Astrocyte of the spinal cord (primary cell): ENCODE data around the gene SMG1.

Experiments used
- DNase-seq: peaks from one replicate; pipeline ENCODE4 v3.0.0; 2011; ENCODE audit warnings: low read depth, low spot score
- H3K4me3 ChIP-seq: 2 replicates; pipeline ENCODE4 v1.5.1; 2011; ENCODE audit warnings: low read depth, mild to moderate bottlenecking, low read length, moderate library complexity
- in situ Hi-C: cut with HindIII; loops from 2 replicates; pipeline ENCODE4 v1.10.0; 2017; ENCODE audit warnings: low sequenced_read_pairs
- TF ChIP-seq, protein P1 (sequence below): IDR thresholded peaks from 2 replicates; pipeline ENCODE4 v1.5.1; 2012; ENCODE audit warnings: low read depth, mild to moderate bottlenecking, low read length, inconsistent platforms

Gene SMG1

DNA sequence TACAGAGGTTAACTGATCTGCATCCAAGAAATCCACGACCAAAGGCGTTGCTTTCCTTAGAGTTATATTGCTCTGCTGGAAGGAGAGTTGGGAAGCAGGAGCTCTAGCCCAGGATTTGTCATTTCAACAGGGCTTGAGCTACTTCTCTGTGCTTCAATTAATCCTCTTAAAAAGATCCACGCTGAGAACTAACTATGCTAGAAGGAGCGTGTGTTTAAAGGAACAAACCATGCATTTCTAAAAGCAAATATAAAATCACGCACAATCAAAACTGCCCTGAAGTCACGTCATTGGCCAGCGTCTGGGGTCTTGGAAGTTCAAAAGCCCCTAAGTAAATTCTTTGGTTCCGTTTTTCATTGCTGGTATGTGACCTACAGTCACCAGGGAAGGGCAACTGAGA lies 125.9 kb downstream of the SMG1 start:
- H3K4me3 ChIP-seq = peak overlapping the region; percentile 93
- TF ChIP-seq, protein P1, sequence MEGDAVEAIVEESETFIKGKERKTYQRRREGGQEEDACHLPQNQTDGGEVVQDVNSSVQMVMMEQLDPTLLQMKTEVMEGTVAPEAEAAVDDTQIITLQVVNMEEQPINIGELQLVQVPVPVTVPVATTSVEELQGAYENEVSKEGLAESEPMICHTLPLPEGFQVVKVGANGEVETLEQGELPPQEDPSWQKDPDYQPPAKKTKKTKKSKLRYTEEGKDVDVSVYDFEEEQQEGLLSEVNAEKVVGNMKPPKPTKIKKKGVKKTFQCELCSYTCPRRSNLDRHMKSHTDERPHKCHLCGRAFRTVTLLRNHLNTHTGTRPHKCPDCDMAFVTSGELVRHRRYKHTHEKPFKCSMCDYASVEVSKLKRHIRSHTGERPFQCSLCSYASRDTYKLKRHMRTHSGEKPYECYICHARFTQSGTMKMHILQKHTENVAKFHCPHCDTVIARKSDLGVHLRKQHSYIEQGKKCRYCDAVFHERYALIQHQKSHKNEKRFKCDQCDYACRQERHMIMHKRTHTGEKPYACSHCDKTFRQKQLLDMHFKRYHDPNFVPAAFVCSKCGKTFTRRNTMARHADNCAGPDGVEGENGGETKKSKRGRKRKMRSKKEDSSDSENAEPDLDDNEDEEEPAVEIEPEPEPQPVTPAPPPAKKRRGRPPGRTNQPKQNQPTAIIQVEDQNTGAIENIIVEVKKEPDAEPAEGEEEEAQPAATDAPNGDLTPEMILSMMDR = no peak
- in situ Hi-C loops = no loop called here
- DNase-seq = no peak

DNA sequence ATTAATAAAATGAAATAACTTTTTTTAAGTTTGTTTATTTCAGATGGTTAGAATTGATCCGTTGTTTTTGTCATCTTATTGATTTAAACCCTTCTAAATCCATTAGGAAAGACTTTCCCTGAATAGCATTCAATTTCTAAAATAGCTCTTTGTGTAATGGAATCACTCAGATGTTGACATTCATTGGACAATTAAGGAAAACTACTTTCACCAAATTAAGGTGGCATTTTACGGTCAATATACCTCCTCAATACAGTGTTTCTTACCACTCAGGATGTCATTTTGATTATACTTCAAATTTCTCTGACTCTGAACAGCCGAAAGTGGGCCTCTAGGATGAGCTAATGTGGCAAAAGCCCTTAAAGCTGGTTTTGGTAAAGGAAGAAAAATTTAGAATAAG lies 126.7 kb downstream of the SMG1 start:
- TF ChIP-seq, protein P1 = no peak
- DNase-seq = no peak
- H3K4me3 ChIP-seq = peak overlapping the region; percentile 93
- in situ Hi-C loops = no loop called here

DNA sequence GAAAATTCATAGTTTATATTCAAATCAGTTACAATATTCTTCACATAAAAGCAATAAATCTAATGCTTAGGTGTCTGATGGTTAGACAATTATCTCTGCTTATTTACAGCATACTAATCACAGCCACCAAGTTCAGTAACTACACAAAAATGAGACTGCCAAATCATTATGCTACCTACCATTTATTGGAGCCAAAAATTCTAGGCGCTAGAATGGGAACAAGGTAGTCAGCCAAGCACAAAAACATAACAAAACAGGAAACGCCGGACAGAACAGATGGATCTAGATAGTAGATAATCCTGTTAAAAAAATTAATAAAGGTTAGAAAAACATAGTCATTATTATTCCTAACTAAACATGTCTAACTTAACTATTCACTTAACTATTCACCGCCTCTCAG lies 128.5 kb downstream of the SMG1 start:
- H3K4me3 ChIP-seq = no peak overlapping the region
- TF ChIP-seq, protein P1 = no peak
- DNase-seq = no peak
- in situ Hi-C loops = no loop called here

DNA sequence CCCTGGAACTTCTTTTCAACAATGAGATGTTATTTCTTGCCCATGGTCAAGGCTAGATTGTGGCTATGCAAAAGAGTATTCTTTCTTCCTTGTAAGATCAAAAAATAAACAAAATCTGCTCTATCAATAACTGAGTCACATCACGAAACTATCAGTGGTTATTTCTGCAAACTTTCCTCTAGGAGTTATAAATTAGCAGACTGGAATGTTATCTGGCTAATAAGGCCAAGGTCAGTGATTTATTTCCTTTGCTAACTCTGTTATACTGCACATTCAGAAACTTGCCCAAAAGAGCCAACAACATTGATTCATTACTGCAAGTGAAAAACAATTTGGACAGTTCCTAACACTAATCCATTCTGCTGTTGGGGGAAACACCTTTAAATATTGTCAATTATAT lies 129.8 kb downstream of the SMG1 start:
- TF ChIP-seq, protein P1 = no peak
- in situ Hi-C loops = no loop called here
- H3K4me3 ChIP-seq = no peak overlapping the region
- no peak for DNase-seq

DNA sequence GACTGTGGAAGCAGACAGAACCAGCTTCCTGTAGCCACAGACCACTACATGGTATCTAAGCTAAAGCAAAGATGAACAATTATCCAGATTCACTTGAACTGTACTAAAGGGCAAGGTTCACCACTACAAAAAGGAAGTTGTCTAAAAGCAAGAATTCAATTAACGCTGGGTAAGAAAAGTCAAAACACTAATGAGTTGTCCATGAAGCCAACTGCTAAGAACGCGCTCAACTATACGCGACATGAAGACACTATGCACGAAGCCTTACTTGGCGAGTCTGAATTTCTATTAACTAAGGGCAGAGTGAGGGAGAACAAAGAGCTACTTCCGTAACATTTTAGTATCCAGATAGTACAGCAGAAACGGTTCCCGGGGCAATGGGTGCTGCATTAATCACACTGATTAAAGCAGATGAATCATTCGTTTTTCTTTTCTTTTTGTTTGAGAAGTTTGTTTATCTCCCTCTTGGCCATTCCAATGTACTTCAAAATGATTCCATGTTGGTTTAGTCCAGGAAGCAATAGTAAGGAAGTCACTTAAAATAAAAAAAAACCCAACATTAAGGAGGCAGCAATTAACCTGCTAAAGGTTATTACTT lies 133.3 kb downstream of the SMG1 start:
- in situ Hi-C loops = no loop called here
- TF ChIP-seq, protein P1 = no peak
- DNase-seq = no peak
- no peak overlapping the region for H3K4me3 ChIP-seq

DNA sequence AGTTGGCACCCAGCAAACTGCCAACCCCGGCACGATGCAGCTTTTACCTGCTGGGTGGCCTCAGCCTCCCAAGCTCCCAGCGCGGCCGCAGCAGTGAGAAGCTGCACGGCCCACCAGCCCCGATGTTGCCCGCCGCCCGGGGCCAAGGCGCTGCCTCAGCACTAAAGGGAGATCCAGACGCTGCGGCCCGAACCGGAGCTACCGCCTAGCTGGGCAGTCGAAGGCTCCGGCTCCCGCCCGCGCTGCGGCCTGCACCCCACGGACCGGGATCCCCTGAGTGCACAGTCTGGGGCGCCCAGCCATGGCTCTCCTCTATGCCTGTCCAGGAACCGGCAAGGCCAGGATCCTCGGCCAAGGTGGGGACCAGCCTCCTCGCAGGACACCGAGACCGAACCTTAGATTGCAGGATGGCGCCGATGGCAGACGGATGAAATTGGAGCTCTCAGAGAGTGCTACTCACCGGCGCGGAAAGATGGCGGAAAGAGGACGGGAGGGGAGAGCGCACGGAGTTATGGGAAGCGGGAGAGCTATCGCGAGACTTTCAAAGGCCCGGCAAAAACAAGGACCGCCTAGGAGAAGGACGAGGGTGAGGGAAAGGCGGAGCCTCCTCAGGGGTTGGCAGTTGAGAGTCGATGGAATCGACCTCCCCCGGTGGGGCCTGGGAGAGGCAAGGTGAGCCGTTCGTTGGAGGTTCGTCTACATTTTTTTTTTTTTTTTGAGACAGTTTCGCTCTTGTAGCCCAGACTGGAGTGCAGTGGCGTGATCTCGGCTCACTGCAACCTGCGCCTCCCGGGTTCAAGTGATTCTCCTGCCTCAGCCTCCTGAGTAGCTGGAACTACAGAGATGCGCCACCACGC lies 136.1 kb downstream of the SMG1 start, which contains the start of gene RPS15A:
RPS15A (minus strand) TSS at position 485 of the 857 bp plus-strand sequence. CDS start 1,221 bp downstream, outside the sequence.
- TF ChIP-seq, protein P1 = no peak
- in situ Hi-C loops = no loop called here
- peak; percentile 97 for DNase-seq
- peak within 1 kb of the TSS; percentile 99 for H3K4me3 ChIP-seq
